HG03045 (cell line): Measurements from ENCODE around the gene STX16.

Source experiments
- ATAC-seq: cut with Tn5 transposase; IDR thresholded peaks from one replicate; pipeline ENCODE4 v1.9.1; 2021; ENCODE audit warnings: mild to moderate bottlenecking, moderate library complexity; ENCODE audit not compliant: unreplicated experiment

Gene STX16, protein sequence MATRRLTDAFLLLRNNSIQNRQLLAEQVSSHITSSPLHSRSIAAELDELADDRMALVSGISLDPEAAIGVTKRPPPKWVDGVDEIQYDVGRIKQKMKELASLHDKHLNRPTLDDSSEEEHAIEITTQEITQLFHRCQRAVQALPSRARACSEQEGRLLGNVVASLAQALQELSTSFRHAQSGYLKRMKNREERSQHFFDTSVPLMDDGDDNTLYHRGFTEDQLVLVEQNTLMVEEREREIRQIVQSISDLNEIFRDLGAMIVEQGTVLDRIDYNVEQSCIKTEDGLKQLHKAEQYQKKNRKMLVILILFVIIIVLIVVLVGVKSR

DNA sequence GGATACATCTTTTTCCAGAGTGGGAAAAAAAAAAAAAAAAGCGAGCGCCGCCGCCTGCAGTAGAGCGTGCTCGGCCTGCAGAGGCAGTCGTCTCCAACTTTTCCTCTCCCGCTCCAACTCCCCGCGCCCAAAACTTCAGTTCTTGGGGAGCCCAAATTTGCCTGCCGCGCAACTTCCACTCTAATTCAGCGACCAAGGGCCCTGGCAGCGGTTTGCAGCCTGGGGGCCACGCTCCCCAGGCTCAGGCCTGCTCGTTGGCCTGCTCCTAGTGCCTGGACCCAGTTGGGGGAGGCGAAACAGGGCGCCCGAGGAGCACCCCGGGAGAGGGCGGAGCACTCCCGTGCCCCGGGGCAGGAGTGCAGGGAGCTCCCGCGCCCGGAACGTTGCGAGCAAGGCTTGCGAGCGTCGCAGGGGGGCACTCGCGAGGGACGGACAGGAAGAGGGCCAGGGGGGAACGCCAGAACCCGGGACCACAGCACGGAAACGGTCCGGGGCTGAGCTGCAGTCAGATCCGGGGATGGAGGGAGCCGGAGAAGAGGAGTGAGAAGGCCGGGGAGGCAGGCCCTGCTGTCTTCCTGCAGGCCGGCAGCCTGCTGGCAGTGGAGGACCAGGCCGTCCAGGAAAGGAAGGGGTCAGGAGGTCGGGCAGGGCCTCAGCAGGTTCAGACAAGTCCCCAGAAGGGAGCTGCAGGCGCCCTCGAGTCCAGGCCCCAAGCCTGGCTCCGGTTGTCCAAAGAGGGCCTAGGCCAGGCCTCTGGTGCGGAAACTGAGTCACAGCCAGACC is at the start of gene STX16:
Gene STX16, plus strand, starts transcription at position 508 of the 783 bp plus-strand sequence. CDS start 724 bp downstream, outside the sequence.
- peak; percentile 60 for ATAC-seq

DNA sequence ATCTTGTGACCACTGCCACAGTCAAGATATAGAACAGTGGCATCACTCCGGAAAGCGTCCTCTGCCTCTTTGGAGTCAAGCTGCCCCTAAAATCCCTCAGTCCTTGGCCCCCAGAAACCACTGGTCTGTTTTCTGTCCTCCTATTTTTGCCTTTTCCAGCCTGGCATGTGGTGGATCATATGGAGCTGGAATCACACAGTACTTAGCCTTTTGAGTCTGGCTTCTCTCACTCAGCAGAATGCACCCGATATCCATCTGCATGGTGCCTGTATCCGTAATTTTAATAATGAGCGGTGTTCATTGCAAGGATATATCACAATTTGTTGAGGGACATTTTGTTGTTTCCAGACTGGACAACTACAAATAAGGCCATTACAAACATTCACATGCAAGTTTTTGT is 49.0 kb upstream of the STX16 start:
- ATAC-seq = no peak

DNA sequence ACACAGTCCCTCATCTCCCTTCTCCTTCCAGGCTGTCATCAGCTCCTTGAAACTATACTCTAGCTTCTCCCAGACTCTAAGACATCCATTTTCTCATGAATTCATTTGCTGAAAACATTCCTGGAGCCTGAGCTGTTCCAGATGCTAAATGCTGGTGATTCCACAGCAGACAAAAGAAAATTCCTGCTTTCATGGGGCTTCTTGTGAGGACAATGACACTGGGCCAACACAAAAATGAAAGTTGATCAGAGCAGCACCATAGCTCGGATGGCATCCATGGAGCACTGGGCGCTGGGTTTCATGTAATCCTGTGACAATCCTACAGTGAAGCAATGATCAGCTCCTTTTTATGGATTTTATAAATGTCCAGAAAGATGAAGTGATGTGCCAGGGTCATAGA is 47.4 kb upstream of the STX16 start:
- no peak for ATAC-seq

DNA sequence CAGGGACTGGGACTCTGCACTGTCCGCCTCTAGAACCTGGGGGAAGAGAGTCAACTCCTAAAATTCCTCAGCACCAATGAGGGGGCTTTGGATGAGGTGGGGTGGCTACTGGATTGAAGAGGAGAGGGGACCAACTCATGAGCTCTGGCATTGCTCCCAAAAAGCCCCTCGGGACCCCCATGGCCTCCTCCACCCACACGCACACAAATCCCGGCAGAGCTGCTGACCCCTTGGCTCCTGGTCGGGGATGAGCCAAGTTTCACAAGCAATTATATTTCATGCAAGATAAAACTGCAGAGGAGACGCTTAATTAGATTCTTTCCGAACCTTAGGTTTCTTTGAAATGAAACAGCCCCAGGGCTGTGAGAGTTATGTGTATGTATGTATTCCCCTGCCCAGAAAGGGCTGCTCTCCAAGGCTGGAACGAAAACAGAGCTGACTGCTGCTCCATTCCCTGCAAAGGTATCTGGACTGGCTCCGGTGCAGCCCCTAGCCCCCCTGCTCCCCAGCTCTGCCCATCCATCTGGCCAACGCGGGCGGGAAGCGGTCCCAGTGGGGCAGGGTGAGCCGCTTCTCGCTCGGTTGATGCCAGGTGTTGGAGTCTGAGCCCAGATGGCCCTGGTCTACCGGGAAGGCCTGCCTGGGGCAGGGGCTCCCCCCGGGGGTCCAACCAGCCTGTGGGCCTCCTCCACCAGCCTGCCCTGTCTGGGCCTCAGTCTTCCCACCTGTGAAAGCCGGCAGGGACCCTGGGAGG is 46.8 kb upstream of the STX16 start:
- ATAC-seq = no peak

DNA sequence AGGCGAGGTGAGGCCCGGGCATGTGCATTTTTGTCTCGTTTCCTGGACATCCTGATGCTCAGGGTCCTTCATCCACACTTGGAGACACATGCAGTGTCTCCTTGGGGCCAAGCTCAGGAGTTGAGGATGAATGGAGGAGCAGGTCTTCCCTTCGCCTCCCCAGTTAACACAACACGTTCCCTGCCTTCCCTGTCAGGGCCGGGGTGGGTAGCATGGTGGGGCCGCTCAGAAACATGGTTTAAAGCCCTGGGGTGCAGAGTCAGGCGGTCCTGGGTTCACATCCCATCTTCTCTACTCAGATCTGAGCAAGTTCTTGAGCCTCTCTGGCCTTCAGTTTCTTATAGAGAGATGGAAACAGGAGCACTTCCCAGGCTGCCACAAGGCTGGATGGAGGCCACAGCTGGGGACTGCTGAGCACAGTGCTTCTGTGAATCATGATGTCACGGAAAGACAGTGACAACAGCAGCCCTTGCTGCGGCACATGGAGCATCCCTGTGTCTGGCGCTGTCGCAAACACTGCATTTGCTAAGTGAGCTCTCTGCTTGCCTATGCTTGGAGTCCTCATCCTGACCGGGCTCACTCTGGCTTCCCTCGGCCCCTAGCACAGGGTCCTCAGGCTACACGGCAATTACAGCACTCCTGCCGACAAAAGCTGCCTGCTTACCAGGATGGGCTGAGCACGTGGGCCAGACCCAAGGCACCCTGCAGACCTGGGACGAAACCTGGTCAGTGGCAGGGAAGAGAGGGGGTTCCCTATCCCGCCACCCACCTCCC is 45.6 kb upstream of the STX16 start:
- ATAC-seq = no peak

DNA sequence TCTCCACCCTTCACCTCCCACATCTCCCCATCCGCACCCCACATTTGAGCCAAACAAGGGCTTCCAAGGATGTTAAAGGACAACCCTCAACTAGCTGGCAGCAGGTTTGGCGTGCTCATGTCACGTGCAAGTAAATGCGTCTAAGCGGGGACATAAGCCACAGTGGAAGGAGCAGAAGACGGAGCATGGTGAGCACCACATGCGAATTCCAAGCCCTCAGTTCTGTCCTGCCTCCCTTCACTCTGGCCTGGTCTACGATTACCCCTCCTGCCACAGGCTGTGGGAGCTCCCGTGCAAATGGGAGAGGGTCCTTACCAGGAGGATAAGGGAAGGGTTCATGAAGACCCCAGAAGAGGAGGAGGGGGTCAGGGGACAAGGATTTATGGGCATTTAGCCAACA is 44.9 kb upstream of the STX16 start:
- ATAC-seq = no peak

DNA sequence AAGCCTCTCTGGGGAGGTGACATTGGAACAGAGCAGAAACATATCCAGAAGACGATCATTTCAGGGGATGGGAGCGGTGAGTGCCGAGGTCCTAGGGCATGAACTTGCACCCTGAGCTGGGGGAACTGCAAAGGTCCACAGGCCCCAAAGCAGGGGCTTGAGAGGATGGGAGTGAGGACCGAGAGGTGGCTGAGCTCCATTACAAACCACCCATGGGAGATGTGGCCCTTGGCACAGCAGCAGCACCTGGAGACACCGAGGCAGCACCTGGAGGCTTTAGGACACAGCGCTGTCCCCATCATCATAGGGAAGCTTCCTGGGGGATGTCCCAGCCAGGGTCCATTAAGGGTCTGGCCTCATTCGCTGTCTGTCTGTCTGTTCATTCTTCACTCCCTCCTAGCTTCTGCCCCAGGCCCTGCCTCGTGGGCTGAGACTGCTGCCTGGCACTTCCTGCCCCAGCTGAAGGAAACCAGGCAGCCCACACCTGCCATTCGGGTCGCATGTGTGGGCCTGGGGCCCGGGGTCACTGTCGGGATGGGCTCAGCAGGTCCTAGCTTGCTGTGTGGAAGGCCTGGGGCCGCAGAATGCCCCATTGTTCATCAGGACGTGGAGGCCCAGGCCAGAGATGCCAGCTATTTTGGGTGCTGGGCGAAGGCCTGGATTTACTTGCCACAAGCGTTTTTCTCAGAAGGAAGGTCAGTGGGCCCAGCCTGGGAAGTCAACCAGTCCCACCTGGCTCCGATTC is 42.8 kb upstream of the STX16 start:
- ATAC-seq = no peak

DNA sequence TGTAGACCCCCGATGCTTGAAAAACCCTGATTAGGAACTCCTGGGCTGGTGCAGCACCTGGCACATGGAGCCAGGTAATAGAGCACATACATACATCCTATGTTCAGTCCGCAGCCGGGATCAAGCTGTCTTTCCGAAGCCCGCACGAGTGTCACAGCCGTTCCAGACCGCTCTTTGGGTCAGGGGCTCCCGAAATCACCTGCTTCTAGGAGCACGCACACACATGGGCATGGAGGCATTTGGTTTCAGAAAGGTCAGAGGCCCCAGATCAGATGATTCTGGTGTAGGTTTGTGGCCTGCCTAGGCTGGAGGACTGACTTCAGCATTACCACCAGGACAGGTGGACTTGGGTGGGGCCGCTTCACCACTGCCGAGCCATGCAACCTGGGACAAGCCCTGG is 42.1 kb upstream of the STX16 start:
- no peak for ATAC-seq

DNA sequence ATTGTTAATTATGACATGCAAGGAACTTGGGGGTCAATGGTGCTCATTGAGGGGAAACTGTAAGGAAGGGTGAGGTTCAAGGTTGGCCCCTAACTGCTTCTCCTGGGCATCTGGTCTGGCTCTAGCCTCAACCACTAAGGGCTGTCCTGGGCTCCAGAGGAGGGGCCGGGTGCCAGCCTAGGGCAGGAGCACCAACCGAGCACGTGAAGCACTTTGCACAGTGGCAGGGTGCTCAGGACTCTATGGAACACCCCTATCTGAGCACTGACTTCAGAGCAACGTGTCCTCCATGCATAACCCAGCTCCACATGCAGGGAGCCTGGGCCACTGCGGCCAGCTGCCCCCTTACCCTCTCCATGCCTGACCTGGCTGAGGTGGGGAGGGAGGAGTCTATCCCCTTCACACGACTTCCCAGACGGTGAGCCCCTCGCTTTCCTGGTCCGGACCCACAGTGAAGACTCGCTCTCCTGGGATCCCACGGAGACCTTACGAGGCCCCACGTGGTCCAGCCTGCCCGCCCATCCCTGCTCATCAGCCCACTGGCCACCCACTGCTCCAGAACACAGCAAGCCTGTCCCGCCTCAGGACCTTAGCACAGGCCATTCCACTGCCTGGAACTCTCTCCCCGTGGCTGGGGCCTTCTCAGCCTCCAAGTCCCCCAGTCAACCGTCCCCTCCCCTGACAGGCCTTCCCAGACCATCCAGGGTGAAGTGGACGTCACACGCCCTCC is 40.8 kb upstream of the STX16 start:
- ATAC-seq = no peak

DNA sequence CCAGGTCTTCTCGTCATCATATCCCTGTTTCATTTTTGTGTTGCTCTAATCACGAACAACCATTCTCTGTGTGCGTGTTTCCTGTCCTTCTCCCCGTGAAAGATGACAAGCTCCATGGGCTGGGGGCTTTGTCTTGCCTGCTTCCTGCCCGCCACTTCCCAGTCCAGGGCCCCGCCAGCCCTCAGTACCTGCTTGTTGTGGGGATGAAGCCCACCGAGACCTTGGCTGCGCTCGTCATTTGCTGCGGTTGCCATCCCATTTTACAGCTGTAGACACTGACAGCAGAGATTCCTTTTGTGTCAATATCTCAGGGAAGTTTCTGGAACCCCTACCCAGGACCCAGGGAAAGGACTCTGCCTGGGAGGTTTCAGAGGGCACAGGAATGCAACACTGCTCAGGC is 40.3 kb upstream of the STX16 start:
- ATAC-seq = no peak

DNA sequence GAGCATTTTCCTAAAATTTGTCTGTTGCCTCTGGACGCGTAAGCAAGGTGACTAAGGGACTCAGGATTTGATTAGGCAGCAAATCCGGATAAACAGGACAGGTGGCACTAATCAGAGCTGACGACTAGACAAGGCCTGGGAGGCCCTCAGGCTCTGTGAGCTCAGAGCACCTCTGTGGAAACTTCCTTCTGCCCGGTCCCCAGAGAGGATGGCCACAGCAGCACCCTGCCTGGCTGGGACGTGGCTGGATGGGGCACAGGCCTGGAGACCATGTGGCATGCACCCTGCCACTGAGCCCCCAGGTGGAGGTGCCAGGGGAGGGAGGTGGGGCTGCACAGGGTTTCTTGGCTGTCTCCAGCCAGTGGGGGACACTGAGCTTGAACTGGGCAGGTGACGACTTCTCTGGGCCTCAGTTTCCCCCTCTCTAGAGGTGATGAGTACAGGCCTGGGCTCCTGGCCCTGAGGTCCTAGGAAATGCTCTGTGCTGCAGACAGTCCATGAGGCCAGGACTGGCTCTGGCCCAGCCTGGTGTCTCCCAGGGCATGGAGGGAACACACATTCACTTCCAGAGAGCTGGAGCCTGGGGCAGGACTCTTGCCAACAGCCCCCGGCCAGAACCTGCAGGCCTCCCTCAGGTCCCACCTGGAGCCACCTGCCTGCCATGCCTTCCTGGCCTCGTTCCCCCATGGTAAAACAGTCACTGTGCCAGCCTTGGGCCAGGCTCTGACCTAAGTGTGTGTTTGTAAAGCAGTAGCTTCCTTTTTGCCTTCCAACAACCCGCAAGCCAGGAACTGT is 39.6 kb upstream of the STX16 start:
- ATAC-seq = no peak

DNA sequence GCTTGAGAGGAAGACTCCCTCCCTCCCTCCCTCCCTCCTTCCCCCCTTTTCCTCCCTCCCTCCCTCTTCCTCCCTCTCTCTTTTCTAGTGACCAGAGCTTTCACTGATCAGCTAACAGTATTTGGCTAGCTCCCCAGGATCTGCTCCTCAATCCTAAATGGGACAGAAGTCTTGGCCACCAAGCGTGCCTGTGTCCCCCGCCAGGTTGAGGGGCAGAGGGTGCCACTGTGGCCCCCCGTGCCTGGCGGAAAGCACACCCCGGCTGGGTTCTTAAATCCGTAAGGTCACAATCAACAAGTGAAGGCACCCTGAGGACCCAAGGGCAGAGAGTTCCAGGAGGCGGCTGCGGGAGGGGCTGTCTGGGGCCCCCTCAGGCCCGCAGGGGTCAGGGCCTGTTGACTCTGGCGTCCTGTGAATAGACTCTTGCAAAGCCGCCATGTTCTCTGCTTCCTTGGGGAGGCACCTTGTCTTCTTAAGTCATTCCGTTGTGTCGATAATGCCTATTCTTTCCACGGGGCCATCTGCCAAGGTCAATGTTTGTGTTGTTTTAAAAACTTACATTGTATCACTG is 38.9 kb upstream of the STX16 start:
- no peak for ATAC-seq

DNA sequence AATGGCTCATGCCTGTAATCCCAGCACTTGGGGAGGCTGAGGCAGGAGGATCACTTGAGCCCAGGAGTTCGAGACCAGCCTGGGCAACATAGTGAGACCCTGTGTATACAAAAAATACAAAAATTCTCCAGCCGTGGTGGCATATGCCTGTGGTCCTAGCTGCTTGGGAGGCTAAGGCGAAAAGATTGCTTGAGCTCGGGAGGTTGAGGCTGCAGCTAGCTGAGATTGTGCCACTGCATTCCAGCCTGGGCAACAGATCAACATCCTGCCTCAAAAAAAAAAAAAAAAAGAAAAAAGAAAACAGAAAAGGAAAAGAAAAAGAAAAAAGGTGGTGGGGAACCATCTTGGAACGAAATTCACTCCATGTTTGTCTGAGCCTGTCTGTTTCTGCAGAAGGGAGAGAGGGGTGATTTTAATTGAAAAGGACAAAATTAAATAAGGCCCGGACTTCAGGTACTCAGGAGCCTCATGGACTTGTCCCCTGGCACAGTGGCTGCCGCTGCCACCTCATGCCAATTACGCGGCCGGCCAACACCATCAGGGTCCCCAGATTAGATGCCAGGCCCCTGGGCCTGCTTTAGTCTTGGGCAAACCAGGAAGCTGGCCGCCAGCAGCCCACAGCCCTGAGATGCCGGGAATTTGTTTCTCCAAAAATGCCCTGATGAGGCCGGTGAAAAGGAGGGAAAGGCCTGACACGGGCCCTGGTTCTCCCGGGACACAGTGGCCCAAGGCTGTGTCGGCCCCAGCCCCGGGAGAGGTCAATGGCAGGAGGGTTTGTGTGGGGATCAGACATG is 37.8 kb upstream of the STX16 start:
- no peak for ATAC-seq

DNA sequence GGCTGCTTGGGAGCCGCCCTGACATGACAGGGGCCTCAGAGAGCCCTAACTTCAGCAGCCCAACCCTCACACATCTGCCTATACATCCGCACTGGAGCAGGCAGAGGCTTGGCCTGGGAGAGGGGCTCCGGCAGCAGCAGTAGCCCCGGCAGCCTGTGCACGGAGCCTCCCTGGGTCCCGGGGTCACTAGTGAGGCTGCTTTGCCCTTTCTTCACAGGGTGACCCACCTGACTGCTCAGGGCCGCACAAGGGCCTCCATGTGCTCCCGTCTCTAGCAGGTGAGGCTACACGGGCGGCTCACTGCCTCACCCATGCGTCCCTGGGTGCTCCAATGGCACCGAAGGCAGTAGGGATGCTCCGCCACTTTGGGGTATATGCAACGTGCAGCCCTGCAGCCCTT is 36.7 kb upstream of the STX16 start:
- ATAC-seq = no peak

DNA sequence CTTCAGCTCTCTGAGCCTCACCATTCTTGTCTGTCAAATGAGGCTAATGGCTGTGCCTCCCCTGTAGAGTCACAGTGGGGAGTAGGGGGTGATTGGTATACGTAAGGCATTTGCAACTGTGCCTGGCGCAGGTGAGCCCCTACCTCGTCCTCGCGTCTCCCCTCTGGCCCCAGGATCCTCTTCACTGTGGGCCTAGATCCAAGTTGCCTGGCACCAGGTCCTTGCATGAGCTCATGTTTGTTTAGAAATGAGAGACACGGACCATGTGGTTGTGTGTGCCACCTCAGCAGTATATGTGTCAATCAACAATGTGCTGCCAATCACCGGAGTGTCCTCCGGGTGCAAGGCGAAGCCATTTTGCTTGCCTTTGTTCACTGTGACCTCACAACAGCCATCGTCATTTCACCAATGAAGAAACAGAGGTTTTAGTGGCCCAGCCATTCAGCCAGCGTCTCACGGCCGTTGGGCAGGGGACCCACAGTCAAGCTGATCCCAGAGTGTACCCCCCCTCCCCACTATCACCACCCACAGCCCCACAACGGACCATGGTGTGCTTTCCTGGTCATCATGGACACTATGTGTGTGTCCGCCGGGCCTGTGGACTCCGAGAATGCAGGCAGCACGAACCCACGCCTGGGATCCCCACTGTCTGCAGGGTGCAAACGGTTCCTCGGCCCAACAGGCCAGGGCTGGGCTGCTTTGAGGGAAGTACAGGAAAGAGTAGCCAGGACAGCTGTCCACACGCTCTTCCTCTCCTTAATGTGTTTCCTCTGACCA is 35.9 kb upstream of the STX16 start:
- ATAC-seq = no peak

DNA sequence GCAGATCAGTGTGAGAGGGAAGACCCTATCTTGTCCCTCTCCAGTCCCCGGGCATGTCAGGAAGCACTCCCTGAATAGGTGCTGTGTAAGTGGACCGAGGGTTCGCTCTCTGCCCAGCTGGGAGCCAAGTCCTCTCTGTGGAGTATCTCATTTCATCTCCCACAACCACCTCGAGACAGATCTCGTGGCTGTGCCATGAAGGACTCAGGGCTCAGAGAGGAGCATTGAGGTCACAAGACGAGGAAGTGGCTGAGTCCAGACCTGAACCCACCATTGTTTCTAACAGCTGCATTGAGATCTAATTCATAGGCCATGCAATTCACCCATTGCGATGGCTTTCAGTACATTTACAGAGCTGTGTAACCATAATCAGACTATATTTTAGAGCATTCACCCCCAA is 34.7 kb upstream of the STX16 start:
- ATAC-seq = no peak

DNA sequence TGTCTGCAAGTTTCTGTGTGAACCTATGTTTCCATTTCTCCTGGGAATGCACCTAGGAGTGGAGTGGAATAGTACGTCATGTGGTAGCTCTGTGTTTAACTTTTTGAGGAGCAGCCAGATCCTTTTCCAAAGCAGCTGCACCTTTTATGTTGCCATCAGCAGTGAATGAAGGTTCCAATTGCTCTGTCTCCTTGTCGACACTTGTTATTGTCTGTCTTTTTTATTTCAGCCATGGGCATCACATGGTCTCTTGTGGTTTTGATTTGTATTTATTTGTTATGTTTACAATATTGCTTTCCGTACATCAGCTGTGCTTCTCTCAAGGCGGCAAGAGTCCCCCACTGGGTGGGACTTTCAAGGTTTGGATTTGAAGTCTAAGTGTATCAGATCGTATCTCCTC is 33.9 kb upstream of the STX16 start:
- ATAC-seq = no peak
